ENCODE data around the gene LRRC56. TPM values are rescaled to one million over a fixed set of nuclear protein-coding genes. Genes with fewer than 3 reads are reported as not detected.

Gene LRRC56
- total RNA-seq, 1 experiment from 2014 or later: 3.4 TPM

DNA sequence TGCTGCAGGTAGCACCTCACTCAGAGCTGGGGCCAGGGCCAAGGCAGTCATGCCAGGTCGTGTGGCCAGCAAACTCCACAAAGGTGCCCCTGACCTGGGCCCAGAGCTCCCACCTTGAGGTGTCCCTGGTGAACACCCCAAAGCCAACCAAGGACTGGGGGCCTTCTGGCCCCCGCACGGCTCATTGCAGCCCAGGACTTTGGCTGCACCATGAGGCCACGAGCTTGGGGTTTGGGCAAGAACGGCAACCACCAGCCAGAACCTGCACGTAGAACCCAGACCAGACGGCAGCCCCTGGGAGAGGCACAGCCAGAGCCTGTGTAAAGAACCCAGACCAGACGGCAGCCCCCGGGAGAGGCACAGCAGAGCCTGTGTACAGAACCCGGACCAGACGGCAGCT is 7.8 kb downstream of the LRRC56 start:
- H3K4me1 Mint-ChIP-seq: no peaks in the 10 kb centered on the region
- peaks cover 3% of the 10 kb centered on the region for H3K36me3 Mint-ChIP-seq
- no peak for DNase-seq (ENCODE audit: low spot score)
- H3K9me3 Mint-ChIP-seq: no peaks in the 10 kb centered on the region
- POLR2A ChIA-PET: no interaction called here
- TF ChIP-seq, protein P1, sequence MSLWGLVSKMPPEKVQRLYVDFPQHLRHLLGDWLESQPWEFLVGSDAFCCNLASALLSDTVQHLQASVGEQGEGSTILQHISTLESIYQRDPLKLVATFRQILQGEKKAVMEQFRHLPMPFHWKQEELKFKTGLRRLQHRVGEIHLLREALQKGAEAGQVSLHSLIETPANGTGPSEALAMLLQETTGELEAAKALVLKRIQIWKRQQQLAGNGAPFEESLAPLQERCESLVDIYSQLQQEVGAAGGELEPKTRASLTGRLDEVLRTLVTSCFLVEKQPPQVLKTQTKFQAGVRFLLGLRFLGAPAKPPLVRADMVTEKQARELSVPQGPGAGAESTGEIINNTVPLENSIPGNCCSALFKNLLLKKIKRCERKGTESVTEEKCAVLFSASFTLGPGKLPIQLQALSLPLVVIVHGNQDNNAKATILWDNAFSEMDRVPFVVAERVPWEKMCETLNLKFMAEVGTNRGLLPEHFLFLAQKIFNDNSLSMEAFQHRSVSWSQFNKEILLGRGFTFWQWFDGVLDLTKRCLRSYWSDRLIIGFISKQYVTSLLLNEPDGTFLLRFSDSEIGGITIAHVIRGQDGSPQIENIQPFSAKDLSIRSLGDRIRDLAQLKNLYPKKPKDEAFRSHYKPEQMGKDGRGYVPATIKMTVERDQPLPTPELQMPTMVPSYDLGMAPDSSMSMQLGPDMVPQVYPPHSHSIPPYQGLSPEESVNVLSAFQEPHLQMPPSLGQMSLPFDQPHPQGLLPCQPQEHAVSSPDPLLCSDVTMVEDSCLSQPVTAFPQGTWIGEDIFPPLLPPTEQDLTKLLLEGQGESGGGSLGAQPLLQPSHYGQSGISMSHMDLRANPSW (CRISPR knock-in tag; conservative IDR thresholded peaks at IDR 0.05; ENCODE audit: low read depth): no peak
- TF ChIP-seq ZNF263 (CRISPR knock-in tag; IDR thresholded peaks at IDR 0.05; ENCODE audit: low read depth): no peak
- TF ChIP-seq, protein P2, sequence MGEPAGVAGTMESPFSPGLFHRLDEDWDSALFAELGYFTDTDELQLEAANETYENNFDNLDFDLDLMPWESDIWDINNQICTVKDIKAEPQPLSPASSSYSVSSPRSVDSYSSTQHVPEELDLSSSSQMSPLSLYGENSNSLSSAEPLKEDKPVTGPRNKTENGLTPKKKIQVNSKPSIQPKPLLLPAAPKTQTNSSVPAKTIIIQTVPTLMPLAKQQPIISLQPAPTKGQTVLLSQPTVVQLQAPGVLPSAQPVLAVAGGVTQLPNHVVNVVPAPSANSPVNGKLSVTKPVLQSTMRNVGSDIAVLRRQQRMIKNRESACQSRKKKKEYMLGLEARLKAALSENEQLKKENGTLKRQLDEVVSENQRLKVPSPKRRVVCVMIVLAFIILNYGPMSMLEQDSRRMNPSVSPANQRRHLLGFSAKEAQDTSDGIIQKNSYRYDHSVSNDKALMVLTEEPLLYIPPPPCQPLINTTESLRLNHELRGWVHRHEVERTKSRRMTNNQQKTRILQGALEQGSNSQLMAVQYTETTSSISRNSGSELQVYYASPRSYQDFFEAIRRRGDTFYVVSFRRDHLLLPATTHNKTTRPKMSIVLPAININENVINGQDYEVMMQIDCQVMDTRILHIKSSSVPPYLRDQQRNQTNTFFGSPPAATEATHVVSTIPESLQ (CRISPR knock-in tag; IDR thresholded peaks at IDR 0.05): no peak
- TF ChIP-seq, protein P3, sequence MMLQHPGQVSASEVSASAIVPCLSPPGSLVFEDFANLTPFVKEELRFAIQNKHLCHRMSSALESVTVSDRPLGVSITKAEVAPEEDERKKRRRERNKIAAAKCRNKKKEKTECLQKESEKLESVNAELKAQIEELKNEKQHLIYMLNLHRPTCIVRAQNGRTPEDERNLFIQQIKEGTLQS (CRISPR knock-in tag; conservative IDR thresholded peaks at IDR 0.05): no peak
- TF ChIP-seq ZNF396 (CRISPR knock-in tag; IDR thresholded peaks at IDR 0.05; ENCODE audit: borderline replicate concordance): no peak
- TF ChIP-seq FOXP1 (CRISPR knock-in tag; IDR thresholded peaks at IDR 0.05; ENCODE audit: borderline replicate concordance): no peak
- TF ChIP-seq, protein P4, sequence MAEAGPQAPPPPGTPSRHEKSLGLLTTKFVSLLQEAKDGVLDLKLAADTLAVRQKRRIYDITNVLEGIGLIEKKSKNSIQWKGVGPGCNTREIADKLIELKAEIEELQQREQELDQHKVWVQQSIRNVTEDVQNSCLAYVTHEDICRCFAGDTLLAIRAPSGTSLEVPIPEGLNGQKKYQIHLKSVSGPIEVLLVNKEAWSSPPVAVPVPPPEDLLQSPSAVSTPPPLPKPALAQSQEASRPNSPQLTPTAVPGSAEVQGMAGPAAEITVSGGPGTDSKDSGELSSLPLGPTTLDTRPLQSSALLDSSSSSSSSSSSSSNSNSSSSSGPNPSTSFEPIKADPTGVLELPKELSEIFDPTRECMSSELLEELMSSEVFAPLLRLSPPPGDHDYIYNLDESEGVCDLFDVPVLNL (CRISPR knock-in tag; IDR thresholded peaks at IDR 0.05; ENCODE audit: borderline replicate concordance, low read depth): no peak
- TF ChIP-seq ZBTB21 (CRISPR knock-in tag; IDR thresholded peaks at IDR 0.05; ENCODE audit: borderline replicate concordance): no peak
- no peak for TF ChIP-seq ATF1 (CRISPR knock-in tag; IDR thresholded peaks at IDR 0.05)
- TF ChIP-seq, protein P5, sequence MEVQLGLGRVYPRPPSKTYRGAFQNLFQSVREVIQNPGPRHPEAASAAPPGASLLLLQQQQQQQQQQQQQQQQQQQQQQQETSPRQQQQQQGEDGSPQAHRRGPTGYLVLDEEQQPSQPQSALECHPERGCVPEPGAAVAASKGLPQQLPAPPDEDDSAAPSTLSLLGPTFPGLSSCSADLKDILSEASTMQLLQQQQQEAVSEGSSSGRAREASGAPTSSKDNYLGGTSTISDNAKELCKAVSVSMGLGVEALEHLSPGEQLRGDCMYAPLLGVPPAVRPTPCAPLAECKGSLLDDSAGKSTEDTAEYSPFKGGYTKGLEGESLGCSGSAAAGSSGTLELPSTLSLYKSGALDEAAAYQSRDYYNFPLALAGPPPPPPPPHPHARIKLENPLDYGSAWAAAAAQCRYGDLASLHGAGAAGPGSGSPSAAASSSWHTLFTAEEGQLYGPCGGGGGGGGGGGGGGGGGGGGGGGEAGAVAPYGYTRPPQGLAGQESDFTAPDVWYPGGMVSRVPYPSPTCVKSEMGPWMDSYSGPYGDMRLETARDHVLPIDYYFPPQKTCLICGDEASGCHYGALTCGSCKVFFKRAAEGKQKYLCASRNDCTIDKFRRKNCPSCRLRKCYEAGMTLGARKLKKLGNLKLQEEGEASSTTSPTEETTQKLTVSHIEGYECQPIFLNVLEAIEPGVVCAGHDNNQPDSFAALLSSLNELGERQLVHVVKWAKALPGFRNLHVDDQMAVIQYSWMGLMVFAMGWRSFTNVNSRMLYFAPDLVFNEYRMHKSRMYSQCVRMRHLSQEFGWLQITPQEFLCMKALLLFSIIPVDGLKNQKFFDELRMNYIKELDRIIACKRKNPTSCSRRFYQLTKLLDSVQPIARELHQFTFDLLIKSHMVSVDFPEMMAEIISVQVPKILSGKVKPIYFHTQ (CRISPR knock-in tag; IDR thresholded peaks at IDR 0.05): no peak
- TF ChIP-seq, protein P6, sequence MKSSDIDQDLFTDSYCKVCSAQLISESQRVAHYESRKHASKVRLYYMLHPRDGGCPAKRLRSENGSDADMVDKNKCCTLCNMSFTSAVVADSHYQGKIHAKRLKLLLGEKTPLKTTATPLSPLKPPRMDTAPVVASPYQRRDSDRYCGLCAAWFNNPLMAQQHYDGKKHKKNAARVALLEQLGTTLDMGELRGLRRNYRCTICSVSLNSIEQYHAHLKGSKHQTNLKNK (CRISPR knock-in tag; IDR thresholded peaks at IDR 0.05): no peak
- TF ChIP-seq HMGA2 (CRISPR knock-in tag; IDR thresholded peaks at IDR 0.05): no peak
- TF ChIP-seq CREM (CRISPR knock-in tag; IDR thresholded peaks at IDR 0.05): no peak
- TF ChIP-seq, protein P7, sequence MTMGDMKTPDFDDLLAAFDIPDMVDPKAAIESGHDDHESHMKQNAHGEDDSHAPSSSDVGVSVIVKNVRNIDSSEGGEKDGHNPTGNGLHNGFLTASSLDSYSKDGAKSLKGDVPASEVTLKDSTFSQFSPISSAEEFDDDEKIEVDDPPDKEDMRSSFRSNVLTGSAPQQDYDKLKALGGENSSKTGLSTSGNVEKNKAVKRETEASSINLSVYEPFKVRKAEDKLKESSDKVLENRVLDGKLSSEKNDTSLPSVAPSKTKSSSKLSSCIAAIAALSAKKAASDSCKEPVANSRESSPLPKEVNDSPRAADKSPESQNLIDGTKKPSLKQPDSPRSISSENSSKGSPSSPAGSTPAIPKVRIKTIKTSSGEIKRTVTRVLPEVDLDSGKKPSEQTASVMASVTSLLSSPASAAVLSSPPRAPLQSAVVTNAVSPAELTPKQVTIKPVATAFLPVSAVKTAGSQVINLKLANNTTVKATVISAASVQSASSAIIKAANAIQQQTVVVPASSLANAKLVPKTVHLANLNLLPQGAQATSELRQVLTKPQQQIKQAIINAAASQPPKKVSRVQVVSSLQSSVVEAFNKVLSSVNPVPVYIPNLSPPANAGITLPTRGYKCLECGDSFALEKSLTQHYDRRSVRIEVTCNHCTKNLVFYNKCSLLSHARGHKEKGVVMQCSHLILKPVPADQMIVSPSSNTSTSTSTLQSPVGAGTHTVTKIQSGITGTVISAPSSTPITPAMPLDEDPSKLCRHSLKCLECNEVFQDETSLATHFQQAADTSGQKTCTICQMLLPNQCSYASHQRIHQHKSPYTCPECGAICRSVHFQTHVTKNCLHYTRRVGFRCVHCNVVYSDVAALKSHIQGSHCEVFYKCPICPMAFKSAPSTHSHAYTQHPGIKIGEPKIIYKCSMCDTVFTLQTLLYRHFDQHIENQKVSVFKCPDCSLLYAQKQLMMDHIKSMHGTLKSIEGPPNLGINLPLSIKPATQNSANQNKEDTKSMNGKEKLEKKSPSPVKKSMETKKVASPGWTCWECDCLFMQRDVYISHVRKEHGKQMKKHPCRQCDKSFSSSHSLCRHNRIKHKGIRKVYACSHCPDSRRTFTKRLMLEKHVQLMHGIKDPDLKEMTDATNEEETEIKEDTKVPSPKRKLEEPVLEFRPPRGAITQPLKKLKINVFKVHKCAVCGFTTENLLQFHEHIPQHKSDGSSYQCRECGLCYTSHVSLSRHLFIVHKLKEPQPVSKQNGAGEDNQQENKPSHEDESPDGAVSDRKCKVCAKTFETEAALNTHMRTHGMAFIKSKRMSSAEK (CRISPR knock-in tag; IDR thresholded peaks at IDR 0.05; ENCODE audit: borderline replicate concordance): no peak
- CTCF ChIA-PET: interaction anchor here (1.2 kb wide), 1 partner anchor 10 kb away, joined by 5 read pairs; no protein-coding TSS in a partner anchor
- H3K27ac Mint-ChIP-seq: no peak overlapping the region
- H3K4me3 Mint-ChIP-seq: no peak overlapping the region
- no peak for ATAC-seq
- no peaks in the 10 kb centered on the region; the same call in 1 of the 2 replicates for H3K27me3 Mint-ChIP-seq (ENCODE audit: low read depth)
